BLaER1 treated with 17β-estradiol and CSF1 and Interleukin-3, amounts not matched to agents 10 nM and 100 nM (cell line): ENCODE measurements around the gene CD276.

Source experiments
- H3K27ac ChIP-seq, 11 experiments: shearing (Covaris generic); formaldehyde crosslinking; 2 replicates each; pipeline ENCODE4 v1.8.1; 2022
- H3K27me3 ChIP-seq, 11 experiments: shearing (Covaris generic); formaldehyde crosslinking; 2 replicates each; pipeline ENCODE4 v1.8.1; 2022
- H3K36me3 ChIP-seq, 11 experiments: shearing (Covaris generic); formaldehyde crosslinking; 2 replicates each; pipeline ENCODE4 v1.8.1; 2022
- H3K4me1 ChIP-seq, 10 experiments: shearing (Covaris generic); formaldehyde crosslinking; 2 replicates each; pipeline ENCODE4 v1.8.1; 2022
- H3K4me2 ChIP-seq, 11 experiments: shearing (Covaris generic); formaldehyde crosslinking; 2 replicates each; pipeline ENCODE4 v1.8.1; 2022
- H3K4me3 ChIP-seq, 10 experiments: shearing (Covaris generic); formaldehyde crosslinking; 2 replicates each; pipeline ENCODE4 v1.8.1; 2022
- H3K9ac ChIP-seq, 11 experiments: shearing (Covaris generic); formaldehyde crosslinking; 2 replicates each; pipeline ENCODE4 v1.8.1; 2022
- H3K9me3 ChIP-seq, 11 experiments: shearing (Covaris generic); formaldehyde crosslinking; replicated peaks in 1 of 11; 2 replicates each; pipeline ENCODE4 v1.8.1; 2022
- H4K20me1 ChIP-seq, 11 experiments: shearing (Covaris generic); formaldehyde crosslinking; 2 replicates each; pipeline ENCODE4 v1.8.1; 2022
- Cebpa-rat ChIP-seq, 11 experiments: shearing (Covaris generic); IDR thresholded peaks; 2 replicates each; pipeline ENCODE4 v1.8.1; 2022

CD276 gene

GRCh38 chr15:73750951-73751350, 66.8 kb downstream of the CD276 start:
- Histone ChIP-seq H3K4me3 (no peak overlapping the region), H3K4me2 (no peak overlapping the region), H3K9ac (no peak overlapping the region), H3K9me3 (no peaks in the 10 kb centered on the region), H3K4me1 (peaks cover 7 to 13% (median 10%) of the 10 kb centered on the region in 10 experiments; a peak in 15 of 20 replicates), H4K20me1 (peaks cover 0 to 34% (median 19%) of the 10 kb centered on the region in 11 experiments; a peak in 16 of 22 replicates), H3K27me3 (peaks cover 61 to 92% (median 73%) of the 10 kb centered on the region in 11 experiments), H3K27ac (no peak overlapping the region), H3K36me3 (no peaks in the 10 kb centered on the region)
- TF ChIP-seq Cebpa-rat (IDR thresholded peaks at IDR 0.05): no peak

DNA sequence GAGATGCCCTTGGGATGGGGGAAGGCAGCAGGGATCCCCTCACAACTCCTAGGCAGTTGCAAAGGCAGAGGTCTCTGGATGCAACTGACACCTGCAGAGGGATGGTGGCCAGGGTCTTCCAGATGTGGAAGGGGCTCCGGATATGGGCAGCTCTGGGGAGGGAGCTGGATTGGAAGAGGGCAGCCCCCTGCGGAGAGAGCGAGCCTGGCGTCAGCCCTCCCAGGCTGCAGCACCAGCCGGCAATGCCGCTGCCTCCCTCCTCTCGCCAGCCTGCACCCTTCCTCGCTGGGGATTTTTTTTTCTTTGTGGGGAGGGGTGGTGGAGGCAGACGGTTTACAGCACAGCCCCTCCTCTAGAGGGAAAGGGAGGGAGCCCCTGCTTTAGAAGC, 67.3 kb downstream of the CD276 start:
- TF ChIP-seq Cebpa-rat (IDR thresholded peaks at IDR 0.05): no peak
- H3K36me3 ChIP-seq: no peaks in the 10 kb centered on the region
- no peak overlapping the region for H3K27ac ChIP-seq
- peaks cover 66 to 98% (median 78%) of the 10 kb centered on the region in 11 experiments for H3K27me3 ChIP-seq
- H3K4me1 ChIP-seq: peaks cover 7 to 13% (median 10%) of the 10 kb centered on the region in 10 experiments; a peak in 15 of 20 replicates
- peak overlapping the region in 6 of 11 experiments; percentile 18 to 42 (median 32); a peak in 8 of 22 replicates for H3K4me2 ChIP-seq
- no peaks in the 10 kb centered on the region for H3K9me3 ChIP-seq
- H3K9ac ChIP-seq: no peak overlapping the region
- H4K20me1 ChIP-seq: peaks cover 0 to 34% (median 19%) of the 10 kb centered on the region in 11 experiments; a peak in 16 of 22 replicates
- H3K4me3 ChIP-seq: no peak overlapping the region

- Histone ChIP-seq H3K9me3 (no peaks in the 10 kb centered on the region), H3K27ac (no peak overlapping the region), H3K4me1 (peaks cover 7 to 13% (median 10%) of the 10 kb centered on the region in 10 experiments; a peak in 15 of 20 replicates), H3K27me3 (peaks cover 66 to 98% (median 81%) of the 10 kb centered on the region in 11 experiments), H4K20me1 (peaks cover 0 to 33% (median 19%) of the 10 kb centered on the region in 11 experiments; a peak in 16 of 22 replicates), H3K9ac (peak overlapping the region; percentile 19 to 68 (median 58); a peak in 18 of 22 replicates), H3K36me3 (no peaks in the 10 kb centered on the region), H3K4me2 (peak overlapping the region; percentile 96 to 99 (median 98)), H3K4me3 (peak overlapping the region; percentile 57 to 70 (median 62))
- TF ChIP-seq Cebpa-rat (IDR thresholded peaks at IDR 0.05): no peak
These were observed 68.0 kb downstream of the CD276 start for GRCh38 chr15:73751899-73752805.

- no peaks in the 10 kb centered on the region for H3K9me3 ChIP-seq
- no peaks in the 10 kb centered on the region for H3K36me3 ChIP-seq
- H3K27me3 ChIP-seq: peaks cover 66 to 98% (median 82%) of the 10 kb centered on the region in 11 experiments
- peaks cover 0 to 33% (median 19%) of the 10 kb centered on the region in 11 experiments; a peak in 16 of 22 replicates for H4K20me1 ChIP-seq
- H3K4me1 ChIP-seq: peaks cover 7 to 13% (median 10%) of the 10 kb centered on the region in 10 experiments; a peak in 15 of 20 replicates
- H3K4me2 ChIP-seq: peak overlapping the region; percentile 96 to 99 (median 98)
- peak overlapping the region; percentile 19 to 68 (median 58); a peak in 18 of 22 replicates for H3K9ac ChIP-seq
- H3K27ac ChIP-seq: no peak overlapping the region
- TF ChIP-seq Cebpa-rat (IDR thresholded peaks at IDR 0.05): no peak
- peak overlapping the region; percentile 57 to 70 (median 62) for H3K4me3 ChIP-seq
These were observed 68.6 kb downstream of the CD276 start for GRCh38 chr15:73752806-73753193.

DNA sequence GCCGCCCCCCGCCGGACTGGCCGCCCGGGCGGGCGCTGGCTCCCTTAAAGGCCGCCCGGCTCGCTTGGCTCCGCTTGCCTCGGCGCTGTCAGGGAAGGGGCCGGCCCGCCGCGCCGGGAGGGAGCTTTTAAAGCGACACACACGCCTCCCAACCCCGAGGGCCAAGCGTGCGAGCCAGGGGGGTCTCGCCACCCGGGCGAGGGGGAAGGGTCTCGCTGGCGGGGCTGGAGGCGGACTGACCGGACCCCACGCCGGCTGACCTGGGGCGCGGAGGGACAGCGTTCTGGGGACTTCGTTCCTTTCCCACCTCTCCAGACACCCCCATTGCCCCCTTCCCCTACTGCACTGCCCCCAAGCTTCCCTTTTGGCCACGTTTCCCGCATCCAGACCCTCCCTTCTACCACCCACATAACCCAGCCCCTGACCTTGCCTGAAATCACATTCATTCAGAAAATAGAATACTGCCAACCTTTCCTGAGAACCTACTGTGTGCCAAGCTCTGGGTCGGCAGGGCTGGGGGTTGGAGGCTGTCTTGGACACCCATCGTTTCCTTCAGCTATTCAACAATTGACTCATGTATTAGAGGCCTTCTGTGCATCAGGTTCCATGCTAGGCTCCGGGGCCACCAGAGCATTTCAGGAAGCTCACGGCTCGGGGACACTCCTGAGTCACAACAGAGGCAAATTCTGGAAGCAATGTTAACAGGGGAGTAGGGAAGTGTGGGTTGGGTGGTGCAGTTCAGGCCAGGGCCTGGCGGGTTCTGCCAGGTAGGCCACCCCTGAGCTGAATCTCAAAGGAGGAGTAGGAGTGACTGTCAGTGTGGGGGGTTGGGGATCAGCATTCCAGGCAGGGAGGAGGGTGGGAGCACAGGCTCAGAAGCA, 69.3 kb downstream of the CD276 start, which contains the start of gene INSYN1:
TSS of gene INSYN1 (minus strand) at position 102 of the 881 bp plus-strand sequence. CDS start 2,221 bp downstream, outside the sequence.
- peaks cover 7 to 16% (median 10%) of the 10 kb centered on the region in 10 experiments; a peak in 15 of 20 replicates for H3K4me1 ChIP-seq
- H3K9me3 ChIP-seq: no peaks in the 10 kb centered on the region
- H3K27ac ChIP-seq: no peak within 1 kb of the TSS
- H3K9ac ChIP-seq: peak within 1 kb of the TSS; percentile 19 to 68 (median 58); a peak in 18 of 22 replicates
- peak within 1 kb of the TSS; percentile 57 to 70 (median 62) for H3K4me3 ChIP-seq
- no peaks in the 10 kb centered on the region for H3K36me3 ChIP-seq
- TF ChIP-seq Cebpa-rat (IDR thresholded peaks at IDR 0.05): no peak
- peaks cover 66 to 96% (median 84%) of the 10 kb centered on the region in 11 experiments for H3K27me3 ChIP-seq
- peak within 1 kb of the TSS; percentile 96 to 99 (median 98) for H3K4me2 ChIP-seq
- H4K20me1 ChIP-seq: peaks cover 0 to 33% (median 19%) of the 10 kb centered on the region in 11 experiments; a peak in 16 of 22 replicates

DNA sequence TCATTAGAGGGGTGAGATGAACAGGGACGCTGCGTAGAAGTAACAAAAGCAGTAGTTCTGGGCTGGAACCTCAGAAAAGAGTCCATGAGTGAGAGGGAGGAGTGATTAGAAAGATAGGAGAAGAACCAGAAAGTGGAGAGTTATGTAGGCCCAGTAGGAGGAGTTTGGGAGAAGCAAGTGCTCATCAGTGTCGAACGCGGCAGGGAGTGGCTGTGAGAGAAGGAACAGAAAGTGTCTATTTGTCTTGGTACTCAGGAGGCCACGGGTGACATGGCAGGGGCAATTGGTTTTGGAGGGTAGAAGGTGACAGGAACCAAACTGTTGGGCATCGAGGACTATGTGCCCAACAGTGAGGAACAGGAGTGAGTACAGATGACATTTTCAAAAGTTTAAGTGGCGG, 70.3 kb downstream of the CD276 start:
- Histone ChIP-seq H3K4me1 (peaks cover 7 to 18% (median 10%) of the 10 kb centered on the region in 10 experiments; a peak in 15 of 20 replicates), H3K36me3 (no peaks in the 10 kb centered on the region), H3K4me2 (no peak overlapping the region), H3K9ac (no peak overlapping the region), H3K9me3 (no peaks in the 10 kb centered on the region), H3K27me3 (peaks cover 62 to 90% (median 78%) of the 10 kb centered on the region in 11 experiments), H3K27ac (no peak overlapping the region), H4K20me1 (peaks cover 0 to 33% (median 19%) of the 10 kb centered on the region in 11 experiments; a peak in 16 of 22 replicates), H3K4me3 (no peak overlapping the region)
- no peak for TF ChIP-seq Cebpa-rat (IDR thresholded peaks at IDR 0.05)

GRCh38 chr15:73755481-73755880, 71.3 kb downstream of the CD276 start:
- peaks cover 52 to 80% (median 68%) of the 10 kb centered on the region in 11 experiments for H3K27me3 ChIP-seq
- no peak for TF ChIP-seq Cebpa-rat (IDR thresholded peaks at IDR 0.05)

GRCh38 chr15:73755946-73756345, 71.8 kb downstream of the CD276 start:
- no peak overlapping the region for H3K4me2 ChIP-seq
- H3K36me3 ChIP-seq: no peaks in the 10 kb centered on the region
- peaks cover 47 to 75% (median 63%) of the 10 kb centered on the region in 11 experiments for H3K27me3 ChIP-seq
- H3K9ac ChIP-seq: no peak overlapping the region
- H3K9me3 ChIP-seq: no peaks in the 10 kb centered on the region
- H3K27ac ChIP-seq: no peak overlapping the region
- H3K4me3 ChIP-seq: no peak overlapping the region
- H3K4me1 ChIP-seq: peaks cover 7 to 18% (median 10%) of the 10 kb centered on the region in 10 experiments; a peak in 15 of 20 replicates
- peaks cover 0 to 23% (median 15%) of the 10 kb centered on the region in 11 experiments; a peak in 16 of 22 replicates for H4K20me1 ChIP-seq
- no peak for TF ChIP-seq Cebpa-rat (IDR thresholded peaks at IDR 0.05)

More at GRCh38 chr15:73755481-73755880, 71.3 kb downstream of the CD276 start:
- H3K9me3 ChIP-seq: no peaks in the 10 kb centered on the region
- H3K36me3 ChIP-seq: no peaks in the 10 kb centered on the region
- no peak overlapping the region for H3K27ac ChIP-seq
- no peak overlapping the region for H3K4me2 ChIP-seq
- peaks cover 7 to 18% (median 10%) of the 10 kb centered on the region in 10 experiments; a peak in 15 of 20 replicates for H3K4me1 ChIP-seq
- H4K20me1 ChIP-seq: peaks cover 0 to 27% (median 18%) of the 10 kb centered on the region in 11 experiments; a peak in 16 of 22 replicates
- H3K4me3 ChIP-seq: no peak overlapping the region
- H3K9ac ChIP-seq: no peak overlapping the region
